Brain pericyte (primary cell): ENCODE results near the gene GPR39.

ENCODE experiments used
- DNase-seq: peaks from one replicate; pipeline ENCODE4 v3.0.0-alpha.2; 2012; ENCODE audit warnings: low read depth, low spot score

GPR39 gene

GRCh38 chr2:132640116-132640515 lies 223.5 kb downstream of the GPR39 start:
- no peak for DNase-seq

- DNase-seq = no peak
These were observed 225.2 kb downstream of the GPR39 start for GRCh38 chr2:132641819-132642218.

GRCh38 chr2:132642415-132642814 lies 225.8 kb downstream of the GPR39 start:
- DNase-seq = no peak

GRCh38 chr2:132645176-132645575 lies 228.6 kb downstream of the GPR39 start:
- no peak for DNase-seq

GRCh38 chr2:132645722-132646539 lies 229.3 kb downstream of the GPR39 start:
- no peak for DNase-seq

GRCh38 chr2:132646540-132647108 lies 230.0 kb downstream of the GPR39 start:
- no peak for DNase-seq

GRCh38 chr2:132651115-132652045 lies 234.8 kb downstream of the GPR39 start:
- DNase-seq = no peak

- no peak for DNase-seq
These were observed 235.9 kb downstream of the GPR39 start for GRCh38 chr2:132652474-132652873.

GRCh38 chr2:132654335-132654734 lies 237.7 kb downstream of the GPR39 start:
- DNase-seq = no peak

GRCh38 chr2:132654968-132655367 lies 238.4 kb downstream of the GPR39 start:
- DNase-seq = no peak

GRCh38 chr2:132656266-132656975 lies 239.8 kb downstream of the GPR39 start:
- no peak for DNase-seq

- no peak for DNase-seq
These were observed 242.7 kb downstream of the GPR39 start for GRCh38 chr2:132659331-132659730.

GRCh38 chr2:132662732-132663131 lies 246.1 kb downstream of the GPR39 start:
- DNase-seq = peak; percentile 76

GRCh38 chr2:132664096-132664495 lies 247.5 kb downstream of the GPR39 start:
- DNase-seq = no peak

GRCh38 chr2:132665401-132666140 lies 249.0 kb downstream of the GPR39 start:
- DNase-seq = no peak

GRCh38 chr2:132667706-132668105 lies 251.1 kb downstream of the GPR39 start:
- no peak for DNase-seq

- DNase-seq = no peak
These were observed 251.7 kb downstream of the GPR39 start for GRCh38 chr2:132668189-132668823.

GRCh38 chr2:132668987-132669907 lies 252.6 kb downstream of the GPR39 start:
- no peak for DNase-seq

GRCh38 chr2:132669908-132670495 lies 253.4 kb downstream of the GPR39 start, which contains the start of gene LYPD1:
TSS of gene LYPD1 (minus strand) at chr2:132670205. CDS start at chr2:132669932, 273 bp downstream.
- no peak for DNase-seq
